ENCODE results near the gene FOXN1.

The FOXN1 gene

GRCh38 chr17:28472871-28473497, 33.2 kb upstream of the FOXN1 start:
- FAIRE-seq (no peak), DNase-seq (ENCODE audit: insufficient read length, low spot score) (no peak)
- TF ChIP-seq POLR2A (IDR thresholded peaks at IDR 0.05; ENCODE audit: low read depth, low read length), result no peak

GRCh38 chr17:28473542-28473941, 32.6 kb upstream of the FOXN1 start, which contains the start of gene SLC13A2:
SLC13A2 (plus strand) TSS chr17:28473644; CDS start chr17:28473713, 69 bp downstream.
- no peak for FAIRE-seq
- TF ChIP-seq POLR2A (IDR thresholded peaks at IDR 0.05; ENCODE audit: low read depth, low read length), result no peak
- no peak for DNase-seq (ENCODE audit: insufficient read length, low spot score)

- TF ChIP-seq POLR2A (IDR thresholded peaks at IDR 0.05; ENCODE audit: low read depth, low read length), result no peak
- FAIRE-seq, result no peak
- no peak for DNase-seq (ENCODE audit: insufficient read length, low spot score)
Observed at GRCh38 chr17:28474111-28474531, 32.0 kb upstream of the FOXN1 start.

GRCh38 chr17:28475151-28475900, 30.8 kb upstream of the FOXN1 start:
- TF ChIP-seq POLR2A (IDR thresholded peaks at IDR 0.05; ENCODE audit: low read depth, low read length), result no peak
- FAIRE-seq (no peak), DNase-seq (ENCODE audit: insufficient read length, low spot score) (no peak)

- no peak for TF ChIP-seq POLR2A (IDR thresholded peaks at IDR 0.05; ENCODE audit: low read depth, low read length)
- no peak for DNase-seq (ENCODE audit: insufficient read length, low spot score)
- no peak for FAIRE-seq
Observed at GRCh38 chr17:28476076-28476865, 29.9 kb upstream of the FOXN1 start.

GRCh38 chr17:28477928-28478327, 28.2 kb upstream of the FOXN1 start:
- FAIRE-seq (no peak), DNase-seq (ENCODE audit: insufficient read length, low spot score) (no peak)
- no peak for TF ChIP-seq POLR2A (IDR thresholded peaks at IDR 0.05; ENCODE audit: low read depth, low read length)

- DNase-seq (ENCODE audit: insufficient read length, low spot score) (no peak), FAIRE-seq (no peak)
- TF ChIP-seq POLR2A (IDR thresholded peaks at IDR 0.05; ENCODE audit: low read depth, low read length), result no peak
Observed at GRCh38 chr17:28478712-28479615, 27.2 kb upstream of the FOXN1 start.

- no peak for FAIRE-seq
- no peak for DNase-seq (ENCODE audit: insufficient read length, low spot score)
Observed at GRCh38 chr17:28480278-28480677, 25.9 kb upstream of the FOXN1 start.

GRCh38 chr17:28480799-28481571, 25.2 kb upstream of the FOXN1 start:
- FAIRE-seq, result no peak
- TF ChIP-seq POLR2A (IDR thresholded peaks at IDR 0.05; ENCODE audit: low read depth, low read length), result no peak
- DNase-seq (ENCODE audit: insufficient read length, low spot score), result no peak

More at GRCh38 chr17:28480278-28480677, 25.9 kb upstream of the FOXN1 start:
- TF ChIP-seq POLR2A (IDR thresholded peaks at IDR 0.05; ENCODE audit: low read depth, low read length), result no peak

- TF ChIP-seq POLR2A (IDR thresholded peaks at IDR 0.05; ENCODE audit: low read depth, low read length), result no peak
- DNase-seq (ENCODE audit: insufficient read length, low spot score) (no peak), FAIRE-seq (no peak)
Observed at GRCh38 chr17:28482551-28483199, 23.5 kb upstream of the FOXN1 start.

GRCh38 chr17:28484296-28484695, 21.9 kb upstream of the FOXN1 start:
- no peak for DNase-seq (ENCODE audit: insufficient read length, low spot score)
- no peak for TF ChIP-seq POLR2A (IDR thresholded peaks at IDR 0.05; ENCODE audit: low read depth, low read length)
- FAIRE-seq, result no peak

- TF ChIP-seq POLR2A (IDR thresholded peaks at IDR 0.05; ENCODE audit: low read depth, low read length), result no peak
- DNase-seq (ENCODE audit: insufficient read length, low spot score), result no peak
- no peak for FAIRE-seq
Observed at GRCh38 chr17:28485049-28485448, 21.1 kb upstream of the FOXN1 start.

All from H54 (cell line).